NB4 (cell line): ENCODE measurements around the gene TANC1.

ENCODE experiments used
- POLR2A ChIP-seq: IDR thresholded peaks from 2 replicates; pipeline ENCODE4 v1.6.1; 2011; ENCODE audit warnings: mild to moderate bottlenecking; ENCODE audit not compliant: insufficient read length; ENCODE audit errors: extremely low read depth
- TF ChIP-seq, protein P1 (sequence below): IDR thresholded peaks from one replicate; pipeline ENCODE4 v1.5.1; 2012; ENCODE audit warnings: low read depth, low read length

GRCh38 chr2:159211447-159212396 is 243.3 kb downstream of the TANC1 start:
- TF ChIP-seq, protein P1, sequence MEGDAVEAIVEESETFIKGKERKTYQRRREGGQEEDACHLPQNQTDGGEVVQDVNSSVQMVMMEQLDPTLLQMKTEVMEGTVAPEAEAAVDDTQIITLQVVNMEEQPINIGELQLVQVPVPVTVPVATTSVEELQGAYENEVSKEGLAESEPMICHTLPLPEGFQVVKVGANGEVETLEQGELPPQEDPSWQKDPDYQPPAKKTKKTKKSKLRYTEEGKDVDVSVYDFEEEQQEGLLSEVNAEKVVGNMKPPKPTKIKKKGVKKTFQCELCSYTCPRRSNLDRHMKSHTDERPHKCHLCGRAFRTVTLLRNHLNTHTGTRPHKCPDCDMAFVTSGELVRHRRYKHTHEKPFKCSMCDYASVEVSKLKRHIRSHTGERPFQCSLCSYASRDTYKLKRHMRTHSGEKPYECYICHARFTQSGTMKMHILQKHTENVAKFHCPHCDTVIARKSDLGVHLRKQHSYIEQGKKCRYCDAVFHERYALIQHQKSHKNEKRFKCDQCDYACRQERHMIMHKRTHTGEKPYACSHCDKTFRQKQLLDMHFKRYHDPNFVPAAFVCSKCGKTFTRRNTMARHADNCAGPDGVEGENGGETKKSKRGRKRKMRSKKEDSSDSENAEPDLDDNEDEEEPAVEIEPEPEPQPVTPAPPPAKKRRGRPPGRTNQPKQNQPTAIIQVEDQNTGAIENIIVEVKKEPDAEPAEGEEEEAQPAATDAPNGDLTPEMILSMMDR, result no peak
- TF ChIP-seq POLR2A, result no peak
